HCT116 (cell line): ENCODE data around the gene WDR70. TPM values are rescaled to one million over a fixed set of nuclear protein-coding genes. Genes with fewer than 3 reads are reported as not detected.

ENCODE experiments used
- ATAC-seq: fragments of 200-7000 bp; cut with Tn5 transposase; 2 replicates; pipeline ENCODE4 v1.9.1; 2020; ENCODE audit warnings: mild to moderate bottlenecking, moderate library complexity
- BruUV-seq: library from RNA; stranded (reverse); fragments of 400-500 nt; replicated peaks from 2 replicates; lab custom pipeline; 2021; lab: Mats Ljungman, UMichigan
- CTCF ChIA-PET: fragments of 300-600 bp; sonication (Branson Sonifier 250); formaldehyde crosslinking; loops from one replicate; lab custom pipeline; 2021; ENCODE audit warnings: antibody characterized with exemption; lab: Charles Lee
- POLR2A ChIA-PET: fragments of 300-600, 350-600 bp; sonication (Branson Sonifier 250); formaldehyde crosslinking; loops from one replicate; lab custom pipeline; 2021; ENCODE audit warnings: antibody characterized with exemption; lab: Charles Lee
- RAD21 ChIA-PET, 2 experiments: fragments of 300-600 bp; sonication (Branson Sonifier 250); formaldehyde crosslinking; loops; one replicate each; lab custom pipeline; 2023; ENCODE audit warnings: low total read pairs in 2 of 2; ENCODE audit not compliant: uncharacterized antibody in 2 of 2, unreplicated experiment in 2 of 2, low non-redundant PET in 1 of 2; lab: Charles Lee
- DNase-seq: peaks from one replicate; pipeline ENCODE4 v3.0.0-alpha.2; 2010; ENCODE audit warnings: low read depth, low spot score
- H2AFZ ChIP-seq: fragments of 200-600 bp; shearing (Covaris generic), sonication (generic); 2 replicates; pipeline ENCODE4 v1.6.1; 2017; ENCODE audit warnings: low read depth, mixed run types, mixed read lengths, antibody characterized with exemption, low read length; ENCODE audit not compliant: poor library complexity, severe bottlenecking
- H3K27ac ChIP-seq: 2 replicates; pipeline ENCODE4 v1.5.1; 2012; ENCODE audit warnings: low read depth, low read length
- H3K27me3 ChIP-seq: fragments of 200-600 bp; sonication (generic); 2 replicates; pipeline ENCODE4 v1.6.1; 2016; ENCODE audit warnings: mixed run types, low read length, mixed read lengths; ENCODE audit not compliant: insufficient read depth
- H3K36me3 ChIP-seq, 2 experiments: fragments of 200-500 bp in 1 of 2; fragments of 200-600 bp in 1 of 2; sonication (Bioruptor generic) in 1 of 2; sonication (generic) in 1 of 2; 2 replicates each; pipeline versions ENCODE4 v1.5.1 to v1.6.1; 2014 to 2016; ENCODE audit warnings: low read length in 2 of 2, inconsistent platforms in 1 of 2, mixed read lengths in 1 of 2, mixed run types in 1 of 2; ENCODE audit not compliant: insufficient read depth in 2 of 2, control insufficient read depth in 1 of 2
- H3K4me1 ChIP-seq, 2 experiments: fragments of 200-600 bp in 1 of 2; sonication (generic) in 1 of 2; 2 replicates each; pipeline versions ENCODE4 v1.5.1 to v1.6.1; 2012 to 2017; ENCODE audit warnings: low read length in 2 of 2, inconsistent platforms in 1 of 2, mild to moderate bottlenecking in 1 of 2, mixed read lengths in 1 of 2, mixed run types in 1 of 2, moderate library complexity in 1 of 2; ENCODE audit not compliant: insufficient read depth in 2 of 2, control insufficient read depth in 1 of 2
- H3K4me2 ChIP-seq: fragments of 200-600 bp; sonication (generic); 2 replicates; pipeline ENCODE4 v1.6.1; 2017; ENCODE audit warnings: mixed run types, low read length, mixed read lengths
- H3K4me3 ChIP-seq, 2 experiments: fragments of 200-600 bp in 1 of 2; sonication (generic) in 1 of 2; replicated peaks in 1 of 2; 2 replicates each; pipeline ENCODE4 v1.5.1; 2011 to 2016; ENCODE audit warnings: low read length in 2 of 2, control low read depth in 1 of 2, low read depth in 1 of 2, mild to moderate bottlenecking in 1 of 2, mixed read lengths in 1 of 2, mixed run types in 1 of 2
- H3K79me2 ChIP-seq: fragments of 200-600 bp; sonication (generic); 2 replicates; pipeline ENCODE4 v1.6.1; 2017; ENCODE audit warnings: mild to moderate bottlenecking, mixed run types, low read length, moderate library complexity, mixed read lengths; ENCODE audit not compliant: insufficient read depth
- H3K9ac ChIP-seq: fragments of 200-600 bp; sonication (generic); 2 replicates; pipeline ENCODE4 v1.6.1; 2016; ENCODE audit warnings: low read length, mixed read lengths
- H3K9me2 ChIP-seq: fragments of 200-600 bp; sonication (generic), shearing (Covaris generic); 2 replicates; pipeline ENCODE4 v1.6.1; 2017; ENCODE audit warnings: mixed run types, mild to moderate bottlenecking, moderate library complexity; ENCODE audit not compliant: insufficient read depth
- H3K9me3 ChIP-seq, 2 experiments: fragments of 200-500 bp in 1 of 2; fragments of 200-600 bp in 1 of 2; sonication (Bioruptor generic) in 1 of 2; sonication (generic) in 1 of 2; 2 replicates each; pipeline ENCODE4 v1.6.1; 2014 to 2017; ENCODE audit warnings: low read length in 2 of 2, mixed read lengths in 2 of 2, inconsistent platforms in 1 of 2, low read depth in 1 of 2, mild to moderate bottlenecking in 1 of 2, mixed run types in 1 of 2, moderate library complexity in 1 of 2; ENCODE audit not compliant: control insufficient read depth in 1 of 2, insufficient read depth in 1 of 2
- H4K20me1 ChIP-seq: fragments of 200-600 bp; sonication (generic), shearing (Covaris generic); 2 replicates; pipeline ENCODE4 v1.6.1; 2017; ENCODE audit warnings: mixed run types, mild to moderate bottlenecking, moderate library complexity; ENCODE audit not compliant: insufficient read depth
- CBX3 ChIP-seq: IDR thresholded peaks from 2 replicates; pipeline ENCODE4 v1.6.1; 2012; ENCODE audit warnings: low read depth
- CTCF ChIP-seq, 3 experiments: fragments of 200-600 bp in 1 of 3; sonication (generic) in 1 of 3; IDR thresholded peaks in 2 of 3; conservative IDR thresholded peaks in 1 of 3; 2 replicates each; pipeline ENCODE4 v1.5.1; 2012 to 2017; ENCODE audit warnings: low read depth in 2 of 3, low read length in 2 of 3, antibody characterized with exemption in 1 of 3, borderline replicate concordance in 1 of 3, control low read depth in 1 of 3, mild to moderate bottlenecking in 1 of 3, mixed read lengths in 1 of 3, mixed run types in 1 of 3, moderate library complexity in 1 of 3; ENCODE audit not compliant: insufficient read depth in 1 of 3
- EZH2 ChIP-seq: fragments of 200-600 bp; sonication (generic); IDR thresholded peaks from 2 replicates; pipeline ENCODE4 v1.6.1; 2017; ENCODE audit warnings: antibody characterized with exemption, mixed run types
- FOSL1 ChIP-seq: IDR thresholded peaks from 2 replicates; pipeline ENCODE4 v1.6.1; 2012; ENCODE audit warnings: low read depth
- JUND ChIP-seq: IDR thresholded peaks from 2 replicates; pipeline ENCODE4 v1.6.1; 2012
- MAX ChIP-seq: IDR thresholded peaks from 2 replicates; pipeline ENCODE4 v1.6.1; 2012
- POLR2A ChIP-seq: IDR thresholded peaks from 2 replicates; pipeline ENCODE4 v1.7.0; 2011; ENCODE audit warnings: borderline replicate concordance; ENCODE audit not compliant: insufficient read depth, insufficient read length; ENCODE audit errors: extremely low read depth
- POLR2AphosphoS5 ChIP-seq: IDR thresholded peaks from 2 replicates; pipeline ENCODE4 v1.6.1; 2011; ENCODE audit warnings: mild to moderate bottlenecking, low read depth, low read length, moderate library complexity
- RAD21 ChIP-seq: IDR thresholded peaks from 2 replicates; pipeline ENCODE4 v1.6.1; 2012; ENCODE audit warnings: low read depth, mild to moderate bottlenecking
- SIN3A ChIP-seq: IDR thresholded peaks from 2 replicates; pipeline ENCODE4 v1.6.1; 2012; ENCODE audit warnings: low read depth
- SP1 ChIP-seq: IDR thresholded peaks from 2 replicates; pipeline ENCODE4 v1.6.1; 2012; ENCODE audit warnings: low read depth
- TCF7L2 ChIP-seq: IDR thresholded peaks from 2 replicates; pipeline ENCODE4 v1.7.0; 2011; ENCODE audit warnings: borderline replicate concordance, inconsistent platforms; ENCODE audit not compliant: insufficient read depth, insufficient read length; ENCODE audit errors: extremely low read depth
- YY1 ChIP-seq: IDR thresholded peaks from 2 replicates; pipeline ENCODE4 v1.6.1; 2011; ENCODE audit warnings: low read length, low read depth, moderate library complexity, mild to moderate bottlenecking; ENCODE audit not compliant: insufficient replicate concordance; ENCODE audit errors: extremely low read depth
- ZFX ChIP-seq: fragments of 450-650 bp; IDR thresholded peaks from 2 replicates; pipeline ENCODE4 v1.6.1; 2017
- intact Hi-C: fragments of 100-400 bp; cut with micrococcal nuclease; formaldehyde crosslinking; loops from 2 replicates; pipeline ENCODE4 v1.10.0; 2022
- total RNA-seq: library from RNA; stranded (reverse); gene quantifications from one replicate; pipeline ENCODE4 v1.2.1, GENCODE V29; 2021; ENCODE audit not compliant: unreplicated experiment

The WDR70 gene
- total RNA-seq, 1 experiment from 2014 or later = 31.1 TPM

GRCh38 chr5:37640088-37640487 is 261.0 kb downstream of the WDR70 start (continued):
- TF ChIP-seq CTCF (IDR thresholded peaks at IDR 0.05 in 2 of 3, conservative IDR thresholded peaks at IDR 0.05 in 1 of 3; ENCODE audit: borderline replicate concordance in 1 of 3, insufficient read depth in 1 of 3, low read depth in 2 of 3, low read length in 2 of 3) = no peak

- no peaks in the 10 kb centered on the region for H4K20me1 ChIP-seq
- H3K9ac ChIP-seq = no peak overlapping the region
- H3K79me2 ChIP-seq = no peaks in the 10 kb centered on the region
- H3K4me3 ChIP-seq = no peak overlapping the region
- H3K9me3 ChIP-seq = no peaks in the 10 kb centered on the region
- TF ChIP-seq EZH2 = no peak
- no peak for TF ChIP-seq POLR2AphosphoS5
- no peak for TF ChIP-seq SP1
- no peak for TF ChIP-seq CBX3
- TF ChIP-seq POLR2A = no peak
- no peak overlapping the region for H3K4me2 ChIP-seq
- BruUV-seq = no TSS peak
- intact Hi-C loops = no loop called here
- H3K4me1 ChIP-seq = peaks cover 4% of the 10 kb centered on the region in 2 experiments; a peak in 2 of 4 replicates
- no peaks in the 10 kb centered on the region for H3K36me3 ChIP-seq
- ATAC-seq = no peak
- DNase-seq = no peak
- ChIA-PET POLR2A (no interaction called here), RAD21 (no interaction called here), CTCF (no interaction called here)
- no peak overlapping the region for H3K27ac ChIP-seq
- no peaks in the 10 kb centered on the region for H3K9me2 ChIP-seq
- H2AFZ ChIP-seq = no peak overlapping the region
- no peaks in the 10 kb centered on the region for H3K27me3 ChIP-seq
Observed at GRCh38 chr5:37641933-37642332, 262.8 kb downstream of the WDR70 start.

- H3K9ac ChIP-seq = no peak overlapping the region
- no peak overlapping the region for H3K4me2 ChIP-seq
- no peaks in the 10 kb centered on the region for H4K20me1 ChIP-seq
- no peaks in the 10 kb centered on the region for H3K36me3 ChIP-seq
- no peaks in the 10 kb centered on the region for H3K9me3 ChIP-seq
- no peak overlapping the region for H3K27ac ChIP-seq
- H3K9me2 ChIP-seq = no peaks in the 10 kb centered on the region
- RAD21 ChIA-PET = no interaction called here
- no peaks in the 10 kb centered on the region for H3K27me3 ChIP-seq
- DNase-seq (no peak), ATAC-seq (no peak)
- POLR2A ChIA-PET = no interaction called here
- no TSS peak for BruUV-seq
- no peaks in the 10 kb centered on the region for H3K79me2 ChIP-seq
- intact Hi-C loops = no loop called here
- H2AFZ ChIP-seq = no peak overlapping the region
- peaks cover 4% of the 10 kb centered on the region in 2 experiments; a peak in 2 of 4 replicates for H3K4me1 ChIP-seq
- CTCF ChIA-PET = no interaction called here
- no peak overlapping the region for H3K4me3 ChIP-seq
- TF ChIP-seq POLR2AphosphoS5 = no peak
- TF ChIP-seq TCF7L2 = no peak
- no peak for TF ChIP-seq SIN3A
- no peak for TF ChIP-seq JUND
- TF ChIP-seq YY1 = no peak
- no peak for TF ChIP-seq RAD21
- TF ChIP-seq FOSL1 = no peak
- TF ChIP-seq CTCF (IDR thresholded peaks at IDR 0.05 in 2 of 3, conservative IDR thresholded peaks at IDR 0.05 in 1 of 3; ENCODE audit: borderline replicate concordance in 1 of 3, insufficient read depth in 1 of 3, low read depth in 2 of 3, low read length in 2 of 3) = no peak
- no peak for TF ChIP-seq MAX
- no peak for TF ChIP-seq ZFX
- no peak for TF ChIP-seq CBX3
Observed at GRCh38 chr5:37645707-37646106, 266.6 kb downstream of the WDR70 start.
